IgD-negative memory B cell (primary cell): ENCODE results near the gene LCN12. TPM values are rescaled to one million over a fixed set of nuclear protein-coding genes. Genes with fewer than 3 reads are reported as not detected.

Experiments
- H3K27ac Mint-ChIP-seq, 3 donors: one replicate each; pipeline ENCODE4 v1.8.0; 2020 to 2022; ENCODE audit warnings: mild to moderate bottlenecking in 3 of 3, mixed read lengths in 3 of 3, moderate library complexity in 1 of 3
- H3K27me3 Mint-ChIP-seq: one replicate; pipeline ENCODE4 v1.8.0; 2021; ENCODE audit warnings: mixed read lengths
- H3K36me3 Mint-ChIP-seq: one replicate; pipeline ENCODE4 v1.8.0; 2020; ENCODE audit warnings: mild to moderate bottlenecking, mixed read lengths
- H3K4me1 Mint-ChIP-seq, 3 donors: one replicate each; pipeline ENCODE4 v1.8.0; 2020 to 2022; ENCODE audit warnings: mixed read lengths in 3 of 3, mild to moderate bottlenecking in 1 of 3
- H3K4me3 Mint-ChIP-seq, 4 donors: one replicate each; pipeline ENCODE4 v1.8.0; 2020 to 2022; ENCODE audit warnings: mild to moderate bottlenecking in 4 of 4, mixed read lengths in 4 of 4, moderate library complexity in 3 of 4
- H3K9me3 Mint-ChIP-seq, 3 donors: one replicate each; pipeline ENCODE4 v1.8.0; 2020 to 2021; ENCODE audit warnings: mixed read lengths in 3 of 3, mild to moderate bottlenecking in 1 of 3
- polyA plus RNA-seq: library from polyadenylated mRNA; unstranded; fragments of 300-500 nt; fragmentation: Illumina TruSeq; gene quantifications from one replicate; pipeline ENCODE4 v1.2.3, GENCODE V29; 2021

Gene LCN12
- polyA plus RNA-seq, 1 donor from 2014 or later = not detected

GRCh38 chr9:136965771-136966484 lies 13.9 kb downstream of the LCN12 start:
- peaks cover 9% of the 10 kb centered on the region for H3K27me3 Mint-ChIP-seq
- H3K27ac Mint-ChIP-seq = peak overlapping the region; percentile 46 to 94 (median 80)
- no peaks in the 10 kb centered on the region for H3K36me3 Mint-ChIP-seq
- H3K4me1 Mint-ChIP-seq = peaks cover 5 to 15% (median 6%) of the 10 kb centered on the region in 3 donors
- H3K9me3 Mint-ChIP-seq = no peaks in the 10 kb centered on the region
- H3K4me3 Mint-ChIP-seq = peak overlapping the region; percentile 76 to 92 (median 84)

- H3K4me3 Mint-ChIP-seq = no peak overlapping the region
- no peak overlapping the region for H3K27ac Mint-ChIP-seq
- peaks cover 5 to 15% (median 6%) of the 10 kb centered on the region in 3 donors for H3K4me1 Mint-ChIP-seq
- H3K27me3 Mint-ChIP-seq = peaks cover 9% of the 10 kb centered on the region
- no peaks in the 10 kb centered on the region for H3K36me3 Mint-ChIP-seq
- no peaks in the 10 kb centered on the region for H3K9me3 Mint-ChIP-seq
These were observed 16.5 kb downstream of the LCN12 start for GRCh38 chr9:136968333-136969127.

GRCh38 chr9:136969150-136969549 lies 17.1 kb downstream of the LCN12 start:
- Mint-ChIP-seq H3K27me3 (peaks cover 9% of the 10 kb centered on the region), H3K27ac (no peak overlapping the region), H3K36me3 (no peaks in the 10 kb centered on the region), H3K4me3 (no peak overlapping the region), H3K4me1 (peaks cover 5 to 15% (median 6%) of the 10 kb centered on the region in 3 donors), H3K9me3 (no peaks in the 10 kb centered on the region)

- peaks cover 9% of the 10 kb centered on the region for H3K27me3 Mint-ChIP-seq
These were observed 17.7 kb downstream of the LCN12 start for GRCh38 chr9:136969774-136970173.

GRCh38 chr9:136970361-136970760 lies 18.3 kb downstream of the LCN12 start:
- H3K9me3 Mint-ChIP-seq = no peaks in the 10 kb centered on the region
- H3K4me1 Mint-ChIP-seq = peaks cover 5 to 11% (median 6%) of the 10 kb centered on the region in 3 donors
- peaks cover 9% of the 10 kb centered on the region for H3K27me3 Mint-ChIP-seq
- H3K4me3 Mint-ChIP-seq = no peak overlapping the region
- H3K36me3 Mint-ChIP-seq = no peaks in the 10 kb centered on the region
- H3K27ac Mint-ChIP-seq = no peak overlapping the region

More at GRCh38 chr9:136969774-136970173, 17.7 kb downstream of the LCN12 start:
- H3K4me1 Mint-ChIP-seq = peaks cover 3 to 12% (median 6%) of the 10 kb centered on the region in 3 donors
- H3K9me3 Mint-ChIP-seq = no peaks in the 10 kb centered on the region
- peak overlapping the region in 1 of 4 donors; percentile 65 for H3K4me3 Mint-ChIP-seq
- H3K36me3 Mint-ChIP-seq = no peaks in the 10 kb centered on the region
- peak overlapping the region in 1 of 3 donors; percentile 47 for H3K27ac Mint-ChIP-seq

GRCh38 chr9:136971746-136972145 lies 19.7 kb downstream of the LCN12 start:
- Mint-ChIP-seq H3K27ac (no peak overlapping the region), H3K4me3 (no peak overlapping the region), H3K4me1 (peaks cover 0 to 3% (median 2%) of the 10 kb centered on the region in 3 donors), H3K36me3 (no peaks in the 10 kb centered on the region), H3K9me3 (no peaks in the 10 kb centered on the region), H3K27me3 (peaks cover 4% of the 10 kb centered on the region)

- Mint-ChIP-seq H3K4me1 (peaks cover 0 to 6% (median 2%) of the 10 kb centered on the region in 3 donors), H3K4me3 (no peak overlapping the region), H3K27ac (no peak overlapping the region), H3K36me3 (no peaks in the 10 kb centered on the region), H3K9me3 (no peaks in the 10 kb centered on the region), H3K27me3 (peaks cover 4% of the 10 kb centered on the region)
These were observed 20.3 kb downstream of the LCN12 start for GRCh38 chr9:136972335-136972734.

GRCh38 chr9:136972743-136973142 lies 20.7 kb downstream of the LCN12 start:
- peaks cover 0 to 6% (median 2%) of the 10 kb centered on the region in 3 donors for H3K4me1 Mint-ChIP-seq
- H3K27me3 Mint-ChIP-seq = peaks cover 4% of the 10 kb centered on the region
- no peaks in the 10 kb centered on the region for H3K9me3 Mint-ChIP-seq
- H3K27ac Mint-ChIP-seq = no peak overlapping the region
- no peaks in the 10 kb centered on the region for H3K36me3 Mint-ChIP-seq
- H3K4me3 Mint-ChIP-seq = no peak overlapping the region

- Mint-ChIP-seq H3K36me3 (no peaks in the 10 kb centered on the region), H3K27ac (no peak overlapping the region), H3K4me1 (peaks cover 0 to 6% (median 2%) of the 10 kb centered on the region in 3 donors), H3K4me3 (peak overlapping the region in 1 of 4 donors; percentile 9), H3K9me3 (no peaks in the 10 kb centered on the region), H3K27me3 (peaks cover 4% of the 10 kb centered on the region)
These were observed 21.8 kb downstream of the LCN12 start for GRCh38 chr9:136973618-136974617.

- Mint-ChIP-seq H3K4me3 (peak overlapping the region in 1 of 4 donors; percentile 47), H3K27me3 (peaks cover 4% of the 10 kb centered on the region), H3K9me3 (no peaks in the 10 kb centered on the region), H3K36me3 (no peaks in the 10 kb centered on the region), H3K4me1 (peaks cover 0 to 6% (median 2%) of the 10 kb centered on the region in 3 donors), H3K27ac (no peak overlapping the region)
These were observed 22.9 kb downstream of the LCN12 start for GRCh38 chr9:136974817-136975535.

GRCh38 chr9:136975644-136976043 lies 23.6 kb downstream of the LCN12 start:
- no peaks in the 10 kb centered on the region for H3K9me3 Mint-ChIP-seq
- peaks cover 4% of the 10 kb centered on the region for H3K27me3 Mint-ChIP-seq
- H3K27ac Mint-ChIP-seq = no peak overlapping the region
- H3K36me3 Mint-ChIP-seq = no peaks in the 10 kb centered on the region
- H3K4me3 Mint-ChIP-seq = no peak overlapping the region
- peaks cover 0 to 6% (median 2%) of the 10 kb centered on the region in 3 donors for H3K4me1 Mint-ChIP-seq

GRCh38 chr9:136977223-136977622 lies 25.1 kb downstream of the LCN12 start, which contains the start of gene PTGDS:
Gene PTGDS, plus strand, starts transcription at chr9:136977504. Its CDS starts 75 bp downstream, at chr9:136977579.
- Mint-ChIP-seq H3K27me3 (peaks cover 6% of the 10 kb centered on the region), H3K27ac (no peak within 1 kb of the TSS), H3K4me1 (peaks cover 0 to 6% (median 2%) of the 10 kb centered on the region in 3 donors), H3K36me3 (no peaks in the 10 kb centered on the region), H3K4me3 (peak within 1 kb of the TSS in 3 of 4 donors; percentile 21 to 45 (median 39)), H3K9me3 (no peaks in the 10 kb centered on the region)

- H3K4me1 Mint-ChIP-seq = peaks cover 0 to 6% (median 2%) of the 10 kb centered on the region in 3 donors
- no peaks in the 10 kb centered on the region for H3K9me3 Mint-ChIP-seq
- no peak overlapping the region for H3K27ac Mint-ChIP-seq
- peak overlapping the region in 2 of 4 donors; percentile 21 to 45 for H3K4me3 Mint-ChIP-seq
- H3K36me3 Mint-ChIP-seq = no peaks in the 10 kb centered on the region
- H3K27me3 Mint-ChIP-seq = peaks cover 7% of the 10 kb centered on the region
These were observed 25.6 kb downstream of the LCN12 start for GRCh38 chr9:136977649-136978072.
